Fibroblast of skin of abdomen (primary cell): ENCODE results near the gene NEUROD4. TPM values are rescaled to one million over a fixed set of nuclear protein-coding genes. Genes with fewer than 3 reads are reported as not detected.
A peak's percentile ranks its signal among the peaks of the same experiment; 100 is the strongest.
"Not testable (repeated sequence)": the region's sequence is repeated elsewhere in the genome, so short reads cannot be mapped to it uniquely, and the experiment has no call there.

Experiments
- DNase-seq: peaks from one replicate; pipeline ENCODE4 v3.0.0-alpha.2; 2013
- polyA plus RNA-seq, 2 experiments: library from polyadenylated mRNA; unstranded; fragments of 120-200 nt; gene quantifications; one replicate each; pipeline ENCODE4 v1.2.1, GENCODE V29; 2013; ENCODE audit not compliant: insufficient read length in 2 of 2

The NEUROD4 gene, protein sequence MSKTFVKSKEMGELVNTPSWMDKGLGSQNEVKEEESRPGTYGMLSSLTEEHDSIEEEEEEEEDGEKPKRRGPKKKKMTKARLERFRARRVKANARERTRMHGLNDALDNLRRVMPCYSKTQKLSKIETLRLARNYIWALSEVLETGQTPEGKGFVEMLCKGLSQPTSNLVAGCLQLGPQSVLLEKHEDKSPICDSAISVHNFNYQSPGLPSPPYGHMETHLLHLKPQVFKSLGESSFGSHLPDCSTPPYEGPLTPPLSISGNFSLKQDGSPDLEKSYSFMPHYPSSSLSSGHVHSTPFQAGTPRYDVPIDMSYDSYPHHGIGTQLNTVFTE
- not detected for polyA plus RNA-seq (2013, experiment 1 of 2; ENCODE audit: insufficient read length)
- polyA plus RNA-seq (2013, experiment 2 of 2; ENCODE audit: insufficient read length), result not detected

DNA sequence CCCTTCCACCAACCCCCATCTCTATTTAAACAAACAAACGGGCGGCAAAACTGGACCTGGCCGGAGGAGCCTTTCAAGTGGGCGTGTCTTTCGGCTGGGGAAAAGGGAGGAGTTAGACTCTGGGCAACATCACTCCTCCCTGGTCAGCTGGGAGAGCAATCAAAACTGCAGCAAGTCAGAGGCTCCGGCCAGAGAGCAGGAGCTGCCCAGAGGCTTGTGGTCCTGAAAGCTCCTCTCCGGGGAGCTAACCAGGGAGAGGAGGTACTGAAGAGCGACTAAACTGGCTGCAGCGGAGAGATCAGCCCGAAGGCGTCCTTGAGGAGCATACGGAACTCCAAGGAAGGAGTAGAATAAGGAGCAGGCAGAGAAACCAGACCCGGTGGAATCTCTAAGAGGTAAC, at the start of gene NEUROD4:
Gene NEUROD4, plus strand, starts transcription at position 191 of the 400 bp plus-strand sequence. CDS start 6,466 bp downstream, outside the sequence.
- peak; percentile 32 for DNase-seq

DNA sequence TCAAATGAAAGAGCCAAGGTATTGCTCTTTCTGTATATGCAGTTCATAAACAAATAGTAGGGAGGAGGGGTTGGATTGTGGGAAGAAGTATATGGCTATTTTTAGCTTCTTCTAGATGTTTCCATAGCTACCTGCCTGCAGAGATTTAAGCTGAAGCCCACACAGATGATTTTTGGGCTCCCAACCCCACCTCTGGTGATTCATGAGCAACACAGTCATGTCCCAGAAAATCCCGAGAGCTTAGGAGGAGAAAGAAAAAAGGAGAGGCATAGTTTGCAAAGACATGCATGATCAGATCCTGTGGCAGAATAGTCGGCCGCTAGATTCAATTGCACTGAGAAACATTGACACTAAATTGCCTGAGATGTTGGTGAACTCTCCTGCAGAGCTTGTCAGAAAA, 49.0 kb upstream of the NEUROD4 start:
- DNase-seq, result no peak

DNA sequence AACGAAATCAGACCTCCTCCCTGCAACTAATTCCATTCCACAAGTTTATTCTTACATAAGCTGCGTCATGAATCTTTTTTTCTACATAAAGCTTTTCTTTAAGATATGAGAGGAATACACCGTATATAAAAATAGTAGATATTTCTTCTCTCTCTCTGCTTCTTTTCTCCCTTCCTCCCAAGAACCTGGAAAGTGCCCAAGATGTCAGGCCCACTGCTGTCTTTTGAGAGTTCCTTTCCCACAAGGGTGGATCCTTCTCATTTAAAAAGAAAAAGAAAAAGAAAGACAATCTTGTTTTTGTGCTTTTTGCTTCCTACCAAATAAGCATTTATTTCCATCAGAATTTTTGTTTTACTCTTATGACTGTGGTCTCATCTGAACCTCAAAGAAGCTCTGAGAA, 46.2 kb upstream of the NEUROD4 start:
- DNase-seq, result no peak

DNA sequence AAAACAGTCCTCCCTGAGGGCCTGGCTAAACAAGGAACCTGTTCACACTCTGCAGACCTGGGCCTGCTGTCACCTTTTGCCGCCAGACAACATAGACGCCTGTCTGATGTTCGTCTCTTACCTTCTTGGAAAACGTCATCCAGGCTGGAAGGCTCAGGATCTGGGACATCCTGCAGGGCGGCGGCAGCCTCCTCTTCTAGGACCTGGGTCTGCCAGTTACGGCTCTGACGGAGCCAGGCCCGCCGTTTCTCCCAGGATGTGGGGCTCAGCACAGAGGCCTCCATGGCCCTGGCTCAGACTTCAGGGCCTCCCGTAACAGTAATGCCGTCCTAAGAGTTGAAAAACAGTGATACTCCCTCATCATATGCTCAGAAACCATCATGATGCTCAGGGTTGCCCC, 45.5 kb upstream of the NEUROD4 start:
- no peak for DNase-seq

DNA sequence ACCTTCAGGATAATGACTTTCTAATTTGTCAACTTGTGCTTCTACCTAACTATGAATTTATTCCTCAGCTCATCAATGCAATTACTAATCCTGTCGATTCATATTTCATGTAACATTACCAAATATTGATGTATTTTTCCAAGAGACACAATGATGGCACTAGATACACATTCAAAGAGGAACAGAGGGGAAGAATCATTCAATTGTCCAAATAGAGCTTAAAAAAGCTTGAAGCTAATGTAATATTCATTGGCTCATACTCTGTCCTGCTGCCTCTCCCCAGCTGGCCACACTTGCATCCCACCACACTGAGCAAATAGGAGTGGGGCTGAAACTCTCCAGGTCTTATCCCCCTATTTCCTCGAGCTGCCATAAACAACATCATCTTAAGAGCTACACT, 44.5 kb upstream of the NEUROD4 start:
- DNase-seq, result no peak

DNA sequence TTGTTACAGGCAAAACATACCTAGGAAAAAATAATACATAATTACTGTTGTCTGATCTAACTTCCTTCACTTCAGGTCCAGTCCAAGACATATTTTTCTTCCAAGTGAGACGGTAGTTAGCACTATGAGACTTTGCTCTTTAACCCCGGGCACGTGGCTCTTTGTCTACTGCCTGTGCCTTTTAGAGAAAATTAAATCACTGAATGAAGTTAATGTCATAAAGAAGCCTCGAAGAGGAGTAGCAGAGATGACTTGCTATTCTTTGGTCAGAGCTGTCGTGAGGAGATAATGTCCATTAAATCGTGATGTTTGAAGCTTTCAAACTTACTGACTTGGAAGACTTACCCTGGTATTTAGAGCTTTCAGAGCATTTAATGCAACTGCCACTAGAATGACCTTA, 43.9 kb upstream of the NEUROD4 start:
- no peak for DNase-seq

DNA sequence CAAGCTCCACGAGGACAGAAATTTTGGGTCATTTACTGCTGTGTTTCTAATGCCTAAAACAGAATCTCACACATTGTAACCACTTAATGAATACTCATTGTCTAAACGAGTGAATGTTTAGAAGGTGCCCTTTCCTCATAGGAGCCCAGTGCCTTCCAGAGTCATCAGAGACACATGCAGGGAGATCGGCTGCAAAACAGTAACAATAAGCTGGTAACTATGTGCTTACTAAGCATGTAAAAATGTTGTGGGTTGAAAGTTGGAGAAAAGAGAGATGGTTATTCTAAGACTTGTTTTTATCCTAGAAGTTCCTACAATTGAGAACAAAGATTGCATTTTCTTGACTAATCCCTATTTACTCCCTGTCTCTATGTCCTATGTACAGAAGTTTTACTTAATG, 42.6 kb upstream of the NEUROD4 start:
- DNase-seq, result peak; percentile 52

DNA sequence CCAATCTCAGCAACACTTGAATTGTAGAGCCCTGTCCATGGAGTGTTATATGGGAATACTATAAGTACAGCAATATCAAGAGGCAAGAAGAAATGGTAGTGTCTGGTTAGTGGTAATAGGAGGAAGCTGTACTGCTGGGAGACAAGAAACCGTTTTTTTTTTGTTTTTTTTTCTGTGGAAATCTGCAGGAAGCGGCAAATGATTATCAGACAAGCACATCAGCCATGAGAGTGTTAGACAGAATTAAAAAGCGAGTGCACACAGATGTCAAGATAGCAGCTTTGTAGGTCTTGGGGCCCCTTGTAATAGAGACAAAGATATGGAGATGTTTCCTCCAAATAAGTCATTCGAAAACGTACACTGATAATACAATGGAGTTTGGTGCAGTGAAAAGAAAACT, 41.9 kb upstream of the NEUROD4 start:
- DNase-seq, result no peak

DNA sequence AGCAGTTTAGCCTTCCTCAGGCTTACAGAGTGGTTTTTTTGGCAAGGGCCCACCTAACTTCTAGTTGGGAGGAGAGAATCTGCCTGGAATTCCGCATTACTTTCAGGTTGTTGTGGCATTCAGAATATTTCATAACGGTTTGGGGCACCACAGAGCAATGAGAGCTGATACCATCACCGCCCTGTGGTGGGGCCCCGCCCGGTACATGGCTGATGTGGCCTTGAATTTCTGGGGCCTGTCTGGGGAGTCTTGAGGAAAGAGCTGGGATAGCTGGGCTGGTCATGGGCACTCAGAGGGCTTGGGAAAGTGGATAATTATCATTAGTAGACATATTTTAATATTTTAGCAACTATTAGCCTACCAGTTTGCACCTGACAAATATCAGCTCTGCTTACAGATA, 39.4 kb upstream of the NEUROD4 start:
- no peak for DNase-seq

DNA sequence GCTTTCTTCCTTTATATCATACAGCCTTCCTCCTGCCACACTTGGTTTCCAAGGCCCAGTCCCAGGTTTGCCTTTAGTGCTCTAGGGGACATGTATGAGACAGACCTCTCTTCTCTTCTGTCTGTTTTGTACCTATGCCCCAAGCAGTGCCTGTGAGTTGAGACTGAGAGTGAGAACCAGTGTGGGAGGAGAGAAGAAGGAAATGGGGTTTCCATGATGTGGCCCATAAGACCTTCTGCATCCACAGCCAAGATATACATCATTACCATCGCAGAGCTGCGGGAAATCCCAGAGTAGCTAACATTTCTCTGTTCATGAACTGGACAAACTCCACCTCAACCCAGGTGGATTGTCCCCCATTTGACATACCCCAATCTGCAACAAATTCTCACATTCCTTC, 38.0 kb upstream of the NEUROD4 start:
- no peak for DNase-seq

DNA sequence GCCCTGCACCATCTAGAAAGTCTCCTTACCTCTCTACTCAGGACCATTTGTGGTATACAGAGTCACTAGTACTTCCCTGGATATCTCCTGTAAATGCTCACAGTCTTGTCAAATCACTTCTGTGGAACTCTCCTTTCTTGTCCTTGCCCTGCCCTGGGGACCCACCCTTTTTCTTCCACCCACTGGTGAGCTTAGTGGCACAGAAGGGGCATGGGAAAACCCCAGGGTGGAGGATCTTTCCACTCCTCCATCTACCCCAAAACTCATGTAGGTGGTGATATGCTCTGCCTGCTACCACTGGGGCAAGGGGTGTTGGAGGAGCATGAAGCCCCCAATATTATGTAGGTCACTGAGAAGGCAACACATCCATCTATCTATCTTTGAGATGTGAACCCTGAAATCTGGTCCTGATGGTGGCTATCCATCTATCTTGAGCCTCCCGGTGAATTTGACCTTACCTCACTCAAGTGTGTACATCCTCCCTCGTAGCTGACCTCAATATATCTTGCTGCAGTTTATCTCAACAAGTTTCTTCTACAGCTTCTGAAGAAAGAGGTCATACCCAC, 36.2 kb upstream of the NEUROD4 start:
- DNase-seq, result no peak

DNA sequence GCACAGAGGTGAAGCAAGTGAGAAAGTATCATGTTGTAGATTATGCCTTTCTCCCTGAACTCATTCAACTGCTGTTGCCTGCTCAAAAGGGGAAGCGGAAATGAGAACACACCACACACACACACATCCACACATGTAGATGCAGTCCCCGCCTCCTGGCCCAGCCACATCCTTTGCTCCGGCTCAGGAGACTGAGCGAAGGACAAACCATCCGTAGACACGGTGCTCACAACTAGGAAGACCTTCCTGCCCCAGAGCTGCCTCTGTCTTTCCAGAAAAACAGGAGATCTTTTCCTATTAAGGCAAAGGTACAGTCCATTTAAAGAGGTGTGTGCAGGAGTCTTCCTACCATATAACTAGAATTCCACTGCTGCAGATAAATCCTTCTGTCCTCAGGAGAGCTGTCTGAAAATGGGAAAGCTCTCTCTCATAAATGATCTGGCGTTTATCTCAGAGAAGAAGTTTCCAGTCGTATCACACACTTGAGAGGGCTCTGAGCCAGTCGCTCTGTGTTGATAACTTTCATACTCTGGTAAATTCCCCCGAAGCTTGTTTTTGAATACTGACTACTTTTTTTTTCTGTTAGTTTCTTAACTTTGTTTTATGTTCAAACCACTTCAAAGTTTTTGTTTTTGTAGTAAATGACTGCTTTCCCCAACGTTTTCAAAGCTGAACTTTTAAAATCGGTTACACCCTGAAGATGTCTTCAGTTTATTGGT, 35.0 kb upstream of the NEUROD4 start, which contains the start of gene TESPA1:
Gene TESPA1, minus strand, starts transcription at position 105 of the 719 bp plus-strand sequence. CDS start 10,200 bp downstream, outside the sequence.
- no peak for DNase-seq

DNA sequence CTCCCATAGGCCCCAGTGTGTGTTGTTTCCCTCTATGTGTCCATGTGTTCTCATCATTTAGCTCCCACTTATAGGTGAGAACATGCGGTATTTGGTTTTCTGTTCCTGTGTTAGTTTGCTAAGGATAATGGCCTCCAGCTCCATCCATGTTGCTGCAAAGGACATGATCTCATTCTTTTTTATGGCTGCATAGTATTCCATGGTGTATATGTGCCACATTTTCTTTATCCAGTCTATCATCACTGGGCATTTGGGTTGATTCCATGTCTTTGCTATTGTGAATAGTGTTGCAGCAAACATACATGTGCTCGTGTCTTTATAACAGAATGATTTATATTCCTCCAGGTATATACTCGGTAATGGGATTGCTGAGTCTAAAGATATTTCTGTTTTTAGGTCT, 33.0 kb upstream of the NEUROD4 start:
- not testable (repeated sequence) for DNase-seq

DNA sequence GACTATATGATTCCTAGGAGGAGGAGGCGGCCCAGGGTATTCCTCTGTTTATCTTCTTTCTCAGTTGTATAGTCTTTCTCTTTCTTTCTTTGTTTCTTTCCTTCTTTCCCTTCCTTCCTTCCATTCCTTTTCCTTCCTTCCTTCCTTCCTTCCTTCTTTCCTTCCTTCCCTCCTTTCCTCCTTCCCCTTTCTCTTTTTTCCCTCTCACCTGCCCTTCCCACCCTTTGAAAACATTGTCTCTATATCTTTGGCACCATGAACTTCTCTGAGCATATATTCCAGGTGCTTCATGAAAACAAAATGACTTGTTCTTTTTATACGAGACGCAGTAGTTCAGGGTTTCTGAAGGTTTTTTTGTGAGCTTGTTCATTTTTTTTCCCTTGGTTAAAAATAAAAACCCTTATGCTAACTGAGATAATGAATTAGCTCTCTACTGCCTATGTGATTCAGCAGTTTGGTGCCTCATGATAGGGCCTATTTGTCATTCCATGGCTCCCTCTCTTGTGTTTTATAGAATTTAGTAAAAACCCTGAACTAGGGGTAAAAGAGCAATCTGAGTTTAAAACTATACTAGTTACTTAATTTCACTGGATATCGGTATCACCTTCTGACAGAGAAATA, 32.1 kb upstream of the NEUROD4 start:
- DNase-seq, result no peak

DNA sequence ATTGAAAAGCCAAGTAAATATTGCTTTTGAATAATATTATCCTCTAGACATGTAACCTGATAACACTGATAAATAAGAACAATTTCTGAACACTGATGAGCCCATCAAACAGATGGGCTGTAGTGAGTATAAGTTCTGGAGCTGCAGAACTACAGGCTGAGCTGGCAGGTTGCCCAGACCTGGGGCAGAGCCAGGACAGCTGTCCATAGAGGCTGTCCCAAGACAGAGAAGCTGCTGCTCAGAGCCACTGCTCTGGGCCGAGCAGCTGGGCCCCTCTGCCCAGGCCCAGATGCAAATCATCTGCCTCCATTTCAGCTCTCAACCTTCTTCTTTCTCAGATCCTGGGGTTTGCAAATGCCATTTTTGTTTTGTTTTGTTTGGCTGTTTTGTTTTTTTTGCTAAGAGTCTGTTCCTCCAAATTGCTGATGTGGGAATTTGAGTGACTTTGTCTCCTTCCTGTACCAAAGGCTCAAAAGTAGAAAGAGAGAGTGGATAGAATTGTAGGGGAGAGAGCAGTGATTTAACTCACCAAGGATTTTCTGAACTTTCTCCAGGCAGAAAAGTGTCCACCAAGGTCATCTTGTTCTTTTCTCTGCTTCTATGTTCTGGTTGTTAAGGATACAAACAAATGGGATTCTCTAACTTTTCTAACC, 31.2 kb upstream of the NEUROD4 start:
- DNase-seq, result peak; percentile 2

DNA sequence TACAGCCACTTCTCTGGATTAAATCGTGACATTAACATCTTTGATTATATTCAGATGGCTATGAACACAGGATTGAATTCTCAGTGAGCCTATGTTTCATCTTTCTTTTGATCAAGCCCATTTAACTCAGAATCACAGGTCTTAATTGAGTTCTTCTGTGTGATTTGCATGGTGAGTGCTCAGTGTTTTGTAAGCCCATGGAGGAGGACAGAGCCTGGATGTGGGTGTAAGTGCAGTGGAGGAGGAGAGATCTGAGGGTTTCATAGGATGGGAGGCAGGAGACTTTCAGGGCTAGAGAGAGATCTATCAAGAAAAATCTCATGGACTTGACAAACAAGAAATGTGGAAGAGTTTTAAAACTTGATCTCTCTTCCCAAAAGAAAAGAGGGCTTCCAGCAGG, 29.9 kb upstream of the NEUROD4 start:
- no peak for DNase-seq

DNA sequence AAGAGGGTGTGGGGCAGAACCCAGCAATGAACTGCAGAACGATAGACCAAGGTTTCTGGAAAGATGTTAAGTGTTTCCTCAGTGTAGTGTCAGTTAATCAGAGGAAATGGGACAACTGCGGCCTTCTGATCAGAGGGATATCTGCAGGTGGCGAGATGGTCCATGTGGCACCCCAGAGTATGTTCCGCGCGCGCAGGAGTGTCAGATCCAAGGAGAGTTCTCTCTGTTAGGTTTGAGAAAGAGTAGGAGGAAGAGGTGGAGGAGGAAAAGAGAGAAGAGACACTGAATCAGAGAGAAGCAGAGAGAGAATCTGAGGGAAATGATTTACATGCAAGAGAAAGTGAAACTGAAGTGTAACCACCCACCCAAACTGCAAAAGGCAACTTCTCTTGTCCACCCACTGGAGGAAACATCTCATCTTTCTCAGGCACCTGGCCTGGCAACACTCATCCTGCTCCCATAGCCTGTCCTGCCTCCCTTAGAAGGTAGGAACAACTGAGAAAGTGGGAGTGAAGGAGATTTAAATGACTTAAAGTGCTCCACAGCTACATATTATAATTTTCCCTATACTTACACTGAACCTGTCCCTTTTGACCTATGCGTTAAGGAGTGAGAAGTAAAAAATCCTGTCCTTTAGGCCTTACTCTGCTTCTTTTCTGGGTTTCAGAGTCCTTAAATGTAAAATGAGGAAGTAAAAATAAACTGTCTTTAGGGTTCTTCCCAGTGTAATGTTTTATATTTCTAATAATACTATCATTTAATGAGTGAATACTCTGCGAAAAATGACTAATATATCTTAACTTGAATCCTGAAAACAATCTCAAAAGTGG, 28.4 kb upstream of the NEUROD4 start:
- DNase-seq, result no peak

DNA sequence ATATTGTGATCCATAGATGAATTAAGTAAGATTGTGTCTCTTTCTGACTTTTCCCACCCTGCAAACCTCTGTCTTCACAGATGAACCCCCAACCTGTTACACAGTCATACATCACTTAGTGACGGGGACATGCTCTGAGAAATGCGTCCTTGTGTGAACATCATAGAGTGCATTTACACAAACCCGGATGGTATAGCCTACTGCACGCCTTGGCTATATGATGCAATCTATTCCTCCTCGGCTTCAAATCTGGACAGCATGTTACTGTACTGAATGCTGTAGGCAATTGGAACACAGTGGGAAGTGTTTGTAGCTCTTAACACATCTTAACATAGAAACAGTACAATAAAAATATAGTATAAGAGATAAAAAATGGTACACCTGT, 27.8 kb upstream of the NEUROD4 start:
- DNase-seq, result no peak

DNA sequence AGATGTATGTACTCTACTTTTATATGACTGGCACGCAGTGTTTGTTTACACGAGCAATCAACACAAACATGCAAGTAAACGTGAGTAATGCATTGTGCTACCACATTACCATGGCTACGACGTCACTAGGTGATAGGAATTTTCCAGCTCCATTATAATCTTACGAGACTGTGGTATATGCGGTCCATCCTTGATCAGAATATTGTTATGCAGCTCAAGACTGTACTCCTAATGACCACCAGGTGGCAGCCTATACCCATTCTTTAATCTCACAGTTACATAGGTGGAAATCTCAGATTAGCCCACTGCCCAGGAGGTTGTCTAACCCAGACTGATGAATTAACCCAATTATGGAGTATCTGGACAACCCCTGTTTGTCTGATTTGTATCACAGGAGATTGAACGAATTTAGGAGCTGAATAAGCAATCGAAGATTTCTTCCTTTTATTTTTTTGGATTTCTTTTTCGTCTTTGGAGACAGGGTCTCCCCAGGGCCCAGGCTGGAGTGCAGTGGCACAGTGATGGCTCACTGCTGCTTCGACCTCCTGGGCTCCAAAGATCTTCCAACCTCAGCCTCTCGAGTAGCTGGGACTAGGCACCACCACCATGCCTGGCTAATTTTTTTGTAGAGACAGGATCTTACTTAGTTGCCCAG, 26.5 kb upstream of the NEUROD4 start:
- DNase-seq, result peak; percentile 51

DNA sequence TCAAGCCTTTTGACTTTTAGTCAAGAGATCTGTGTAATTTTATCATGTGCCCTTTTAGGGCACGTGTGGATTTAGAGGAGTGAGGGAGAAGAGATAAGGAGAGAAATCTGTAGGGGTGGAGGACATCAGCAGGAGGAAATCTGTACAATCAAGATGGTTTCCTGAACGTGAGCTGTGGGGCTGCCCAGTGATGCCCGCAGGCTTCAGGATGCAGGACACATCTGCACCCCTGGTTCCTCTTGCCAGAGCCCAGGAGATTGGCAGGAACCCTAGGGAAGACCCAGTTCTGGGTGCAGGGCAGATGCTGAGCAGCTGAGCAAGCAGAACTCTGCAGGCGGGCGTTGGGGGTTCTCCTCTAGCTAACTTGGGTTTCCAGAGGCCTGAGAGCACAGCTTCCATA, 23.6 kb upstream of the NEUROD4 start:
- no peak for DNase-seq

DNA sequence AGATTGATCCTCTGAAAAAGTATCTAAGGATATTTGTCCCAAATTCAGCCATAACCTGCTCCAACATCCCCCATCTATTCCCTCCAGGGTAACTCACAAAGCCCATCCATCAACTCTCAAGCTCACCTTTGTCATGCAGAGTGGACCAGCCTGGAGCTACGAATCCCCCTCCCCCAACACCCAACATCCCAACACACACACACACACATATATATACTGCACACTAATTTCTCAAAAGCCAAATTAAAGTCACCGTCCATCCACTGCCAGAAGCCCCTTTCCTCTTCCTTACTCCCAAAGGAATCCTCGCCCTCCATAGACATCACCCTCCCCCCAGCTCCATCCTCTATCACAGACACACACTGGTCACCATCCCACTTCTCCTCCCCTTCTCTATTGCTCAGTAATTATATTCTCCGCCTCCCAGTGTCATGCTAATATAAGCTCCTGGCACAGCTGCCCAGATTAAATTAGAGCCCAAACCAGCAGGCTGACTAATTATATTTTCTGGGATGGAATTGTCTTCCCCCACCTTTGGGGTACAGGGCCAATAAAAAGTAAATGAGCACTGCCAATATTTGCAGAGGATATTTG, 21.7 kb upstream of the NEUROD4 start:
- DNase-seq, result no peak
